K562 (cell line): ENCODE measurements around the gene EHBP1. TPM values are rescaled to one million over a fixed set of nuclear protein-coding genes. Genes with fewer than 3 reads are reported as not detected.

Source experiments
- CBFA2T2 ChIP-seq: fragments of 450-650 bp; conservative IDR thresholded peaks from 2 replicates; pipeline ENCODE4 v1.6.1; 2017; ENCODE audit warnings: mild to moderate bottlenecking
- CEBPG ChIP-seq, 3 experiments: fragments of 200-800 bp in 1 of 3; sonication (Bioruptor generic) in 1 of 3; sonication (generic) in 1 of 3; formaldehyde crosslinking in 1 of 3; IDR thresholded peaks in 2 of 3; conservative IDR thresholded peaks in 1 of 3; 2 replicates each; pipeline versions ENCODE4 v1.6.1 to v1.8.0; 2016 to 2022; ENCODE audit warnings: missing compliant biosample characterization in 2 of 3, missing genetic modification characterization in 2 of 3, mild to moderate bottlenecking in 1 of 3, missing genetic modification reagents in 1 of 3
- CTCFL ChIP-seq: IDR thresholded peaks from 2 replicates; pipeline ENCODE4 v1.6.1; 2011; ENCODE audit warnings: borderline replicate concordance, low read depth, mild to moderate bottlenecking, moderate library complexity, low read length; ENCODE audit not compliant: insufficient read depth, poor library complexity, severe bottlenecking
- DLX4 ChIP-seq: fragments of 250-450 bp; sonication (Bioruptor Pico); IDR thresholded peaks from 2 replicates; pipeline ENCODE4 v1.6.1; 2021; ENCODE audit warnings: mild to moderate bottlenecking
- ETS2 ChIP-seq: IDR thresholded peaks from 2 replicates; pipeline ENCODE4 v1.6.1; 2016; ENCODE audit warnings: borderline replicate concordance, missing genetic modification characterization, mild to moderate bottlenecking, moderate library complexity, missing compliant biosample characterization; ENCODE audit not compliant: poor library complexity, severe bottlenecking
- HMGN3 ChIP-seq: IDR thresholded peaks from 2 replicates; pipeline ENCODE4 v1.6.1; 2011; ENCODE audit warnings: borderline replicate concordance, low read depth, mild to moderate bottlenecking, mixed read lengths, low read length; ENCODE audit not compliant: insufficient read length; ENCODE audit errors: extremely low read depth
- KAT2B ChIP-seq: IDR thresholded peaks from one replicate; pipeline ENCODE4 v1.6.1; 2012; ENCODE audit warnings: low read depth, mild to moderate bottlenecking, control low read depth, inconsistent platforms, low read length, moderate library complexity
- MYBL2 ChIP-seq, 2 experiments: fragments of 450-650 bp in 1 of 2; sonication (generic) in 1 of 2; formaldehyde crosslinking in 1 of 2; IDR thresholded peaks; 2 replicates each; pipeline versions ENCODE4 v1.6.1 to v1.8.1; 2017 to 2022; ENCODE audit warnings: borderline replicate concordance in 1 of 2, inconsistent platforms in 1 of 2, low read depth in 1 of 2, mild to moderate bottlenecking in 1 of 2, missing genetic modification reagents in 1 of 2, moderate library complexity in 1 of 2
- PURB ChIP-seq: sonication (generic); formaldehyde crosslinking; IDR thresholded peaks from 2 replicates; pipeline ENCODE4 v1.9.0; 2021; ENCODE audit warnings: low read depth, mild to moderate bottlenecking, missing genetic modification reagents
- PYGO2 ChIP-seq: fragments of 450-650 bp; IDR thresholded peaks from 2 replicates; pipeline ENCODE4 v1.6.1; 2016; ENCODE audit warnings: mild to moderate bottlenecking, missing genetic modification characterization, moderate library complexity, missing compliant biosample characterization
- RB1 ChIP-seq: fragments of 450-650 bp; IDR thresholded peaks from 2 replicates; pipeline ENCODE4 v1.6.1; 2017; ENCODE audit warnings: low read depth, mild to moderate bottlenecking
- TGIF2 ChIP-seq: sonication (generic); formaldehyde crosslinking; IDR thresholded peaks from 2 replicates; pipeline ENCODE4 v1.8.1; 2022; ENCODE audit warnings: mild to moderate bottlenecking, missing genetic modification reagents, moderate library complexity
- ZNF263 ChIP-seq: sonication (generic); formaldehyde crosslinking; IDR thresholded peaks from 2 replicates; pipeline ENCODE4 v1.8.0; 2022; ENCODE audit warnings: mild to moderate bottlenecking, missing genetic modification reagents, borderline replicate concordance
- ZNF354B ChIP-seq: fragments of 250-450 bp; sonication (Bioruptor Pico); IDR thresholded peaks from 2 replicates; pipeline ENCODE4 v1.4.0; 2020
- ZNF436 ChIP-seq: fragments of 250-450, 450-650 bp; sonication (Bioruptor Pico); formaldehyde crosslinking; IDR thresholded peaks from 2 replicates; pipeline ENCODE4 v1.7.0; 2020; ENCODE audit warnings: mild to moderate bottlenecking
- polyA plus RNA-seq, 8 experiments: library from polyadenylated mRNA; depleted of rRNA in 4 of 8; stranded (reverse) in 5 of 8; unstranded in 3 of 8; fragments of >200 nt; fragmentation: Nextera tagmentation in 2 of 8; fragmentation: Illumina TruSeq in 1 of 8; extraction: Ambion mirVana in 2 of 8; extraction: Trizol in 1 of 8; gene quantifications; 2 replicates each; pipeline versions ENCODE4 v1.2.1 to v1.2.3, GENCODE V29; 2011 to 2014; ENCODE audit warnings: inconsistent platforms in 1 of 8, missing spikeins in 1 of 8
- total RNA-seq, 7 experiments: library from RNA; depleted of rRNA in 6 of 7; stranded (reverse); fragments of >200 nt in 6 of 7; fragmentation: Illumina TruSeq in 2 of 7; extraction: Trizol in 2 of 7; gene quantifications; 2 replicates each; pipeline versions ENCODE4 v1.2.1 to v1.2.3, GENCODE V29; 2011 to 2021; ENCODE audit warnings: low replicate concordance in 1 of 7
- TF ChIP-seq, protein P1 (sequence below): fragments of 450-650 bp; formaldehyde crosslinking; IDR thresholded peaks from 2 replicates; pipeline ENCODE4 v1.4.0; 2020; ENCODE audit warnings: mild to moderate bottlenecking
- TF ChIP-seq, protein P2 (sequence below), 2 experiments: IDR thresholded peaks; 2 replicates each; pipeline ENCODE4 v1.6.1; 2012; ENCODE audit warnings: improper control_type of control experiment in 2 of 2, low read depth in 2 of 2, low read length in 2 of 2, borderline replicate concordance in 1 of 2

The EHBP1 gene
- total and polyA plus RNA-seq, 9 of the 15 experiments (the other 6 are each of a cell fraction or from before 2014, with no cell fraction given): 8.9 to 26.6 (median 19.3) TPM

DNA sequence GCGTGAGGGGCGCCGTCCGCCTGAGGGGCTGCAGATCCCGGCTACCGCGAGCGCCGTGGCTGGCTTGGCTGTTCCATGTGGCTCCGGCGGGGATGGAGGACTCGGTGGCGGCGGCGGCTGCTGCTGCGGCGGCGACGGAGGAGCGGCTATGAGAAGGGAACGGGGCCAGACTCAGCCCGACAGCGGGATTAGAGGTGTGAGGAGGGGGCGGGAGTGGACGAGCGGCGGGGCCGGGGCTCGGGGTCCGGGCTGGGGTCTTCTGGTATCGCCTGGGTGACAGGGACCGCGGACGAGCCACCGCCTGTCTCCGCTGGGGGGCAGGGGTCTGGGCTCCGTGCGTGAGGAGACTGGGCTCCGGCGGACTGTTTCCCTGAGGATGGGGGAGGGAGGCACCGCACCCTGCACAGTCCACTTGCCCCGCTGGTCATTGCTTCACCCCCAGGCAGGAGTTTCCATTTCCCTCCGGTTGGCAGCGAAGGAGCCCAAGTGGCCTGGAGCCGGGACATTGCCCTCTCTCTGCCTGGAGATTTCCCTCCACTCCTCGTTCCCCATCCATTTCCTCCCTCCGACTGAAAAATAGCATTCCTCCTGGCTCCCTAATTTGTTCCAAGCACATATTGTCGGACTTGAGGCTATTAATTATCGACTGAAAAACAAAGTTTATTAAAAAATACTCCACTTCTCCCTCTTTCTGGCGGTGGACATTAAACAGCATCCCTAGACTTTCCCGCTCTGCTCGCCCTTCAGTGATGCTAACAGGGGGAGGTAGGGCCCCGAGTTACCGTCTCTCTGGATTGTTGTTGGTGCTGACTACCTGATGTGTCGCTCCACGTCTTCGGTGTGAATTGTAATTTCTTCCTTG, 577 bp downstream of the EHBP1 start (continued):
- TF ChIP-seq TGIF2 (CRISPR knock-in tag): no peak
- TF ChIP-seq CTCFL: peak; percentile 91
- TF ChIP-seq DLX4 (CRISPR knock-in tag): no peak
- peak; percentile 42 for TF ChIP-seq HMGN3
- TF ChIP-seq ZNF354B (CRISPR knock-in tag): no peak
- TF ChIP-seq MYBL2 (IDR thresholded peaks at IDR 0.05; ENCODE audit: low read depth): no peak
- TF ChIP-seq MYBL2 (CRISPR knock-in tag; IDR thresholded peaks at IDR 0.05; ENCODE audit: borderline replicate concordance): no peak
- no peak for TF ChIP-seq PURB (CRISPR knock-in tag)
- no peak for TF ChIP-seq CBFA2T2
- TF ChIP-seq, protein P1, sequence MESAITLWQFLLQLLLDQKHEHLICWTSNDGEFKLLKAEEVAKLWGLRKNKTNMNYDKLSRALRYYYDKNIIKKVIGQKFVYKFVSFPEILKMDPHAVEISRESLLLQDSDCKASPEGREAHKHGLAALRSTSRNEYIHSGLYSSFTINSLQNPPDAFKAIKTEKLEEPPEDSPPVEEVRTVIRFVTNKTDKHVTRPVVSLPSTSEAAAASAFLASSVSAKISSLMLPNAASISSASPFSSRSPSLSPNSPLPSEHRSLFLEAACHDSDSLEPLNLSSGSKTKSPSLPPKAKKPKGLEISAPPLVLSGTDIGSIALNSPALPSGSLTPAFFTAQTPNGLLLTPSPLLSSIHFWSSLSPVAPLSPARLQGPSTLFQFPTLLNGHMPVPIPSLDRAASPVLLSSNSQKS (CRISPR knock-in tag): no peak
- TF ChIP-seq KAT2B: no peak
- TF ChIP-seq CEBPG (CRISPR knock-in tag; IDR thresholded peaks at IDR 0.05): no peak
- TF ChIP-seq CEBPG (tag; conservative IDR thresholded peaks at IDR 0.05 in 1 of 2, IDR thresholded peaks at IDR 0.05 in 1 of 2): 0 out of 4 replicates have a peak, but pooled peaks of 1 of the 2 experiments have one; percentile 16
- peak; percentile 39; the same call in 1 of the 2 replicates for TF ChIP-seq RB1
- TF ChIP-seq, protein P2, sequence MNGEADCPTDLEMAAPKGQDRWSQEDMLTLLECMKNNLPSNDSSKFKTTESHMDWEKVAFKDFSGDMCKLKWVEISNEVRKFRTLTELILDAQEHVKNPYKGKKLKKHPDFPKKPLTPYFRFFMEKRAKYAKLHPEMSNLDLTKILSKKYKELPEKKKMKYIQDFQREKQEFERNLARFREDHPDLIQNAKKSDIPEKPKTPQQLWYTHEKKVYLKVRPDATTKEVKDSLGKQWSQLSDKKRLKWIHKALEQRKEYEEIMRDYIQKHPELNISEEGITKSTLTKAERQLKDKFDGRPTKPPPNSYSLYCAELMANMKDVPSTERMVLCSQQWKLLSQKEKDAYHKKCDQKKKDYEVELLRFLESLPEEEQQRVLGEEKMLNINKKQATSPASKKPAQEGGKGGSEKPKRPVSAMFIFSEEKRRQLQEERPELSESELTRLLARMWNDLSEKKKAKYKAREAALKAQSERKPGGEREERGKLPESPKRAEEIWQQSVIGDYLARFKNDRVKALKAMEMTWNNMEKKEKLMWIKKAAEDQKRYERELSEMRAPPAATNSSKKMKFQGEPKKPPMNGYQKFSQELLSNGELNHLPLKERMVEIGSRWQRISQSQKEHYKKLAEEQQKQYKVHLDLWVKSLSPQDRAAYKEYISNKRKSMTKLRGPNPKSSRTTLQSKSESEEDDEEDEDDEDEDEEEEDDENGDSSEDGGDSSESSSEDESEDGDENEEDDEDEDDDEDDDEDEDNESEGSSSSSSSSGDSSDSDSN (IDR thresholded peaks at IDR 0.05; ENCODE audit: borderline replicate concordance in 1 of 2, low read depth in 2 of 2, low read length in 2 of 2): 0 out of 4 replicates have a peak, but pooled peaks of 1 of the 2 experiments have one; percentile 45
- no peak for TF ChIP-seq ETS2 (tag)
- TF ChIP-seq PYGO2 (tag): no peak
- no peak for TF ChIP-seq ZNF263 (CRISPR knock-in tag)
- no peak for TF ChIP-seq ZNF436 (CRISPR knock-in tag)
